ENCODE data around the gene P2RY14.

P2RY14 gene

GRCh38 chr3:151299006-151299405 is 20.7 kb upstream of the P2RY14 start:
- no peak for DNase-seq

GRCh38 chr3:151297429-151297828 is 19.1 kb upstream of the P2RY14 start:
- no peak for DNase-seq

- DNase-seq: no peak
These were observed 17.9 kb upstream of the P2RY14 start for GRCh38 chr3:151296226-151296625.

GRCh38 chr3:151293127-151293526 is 14.8 kb upstream of the P2RY14 start:
- DNase-seq: no peak

- no peak for DNase-seq
These were observed 12.3 kb upstream of the P2RY14 start for GRCh38 chr3:151290673-151291072.

- no peak for DNase-seq
These were observed 11.1 kb upstream of the P2RY14 start for GRCh38 chr3:151289445-151289844.

GRCh38 chr3:151285940-151286339 is 7.6 kb upstream of the P2RY14 start:
- DNase-seq: no peak

- DNase-seq: no peak
These were observed 5.6 kb upstream of the P2RY14 start for GRCh38 chr3:151283907-151284461.

- DNase-seq: no peak
These were observed 5.0 kb upstream of the P2RY14 start for GRCh38 chr3:151283387-151283786.

GRCh38 chr3:151282921-151283320 is 4.6 kb upstream of the P2RY14 start:
- DNase-seq: no peak

GRCh38 chr3:151281671-151282324 is 3.5 kb upstream of the P2RY14 start:
- DNase-seq: no peak

GRCh38 chr3:151276687-151277042 is 1.7 kb downstream of the P2RY14 start:
- DNase-seq: no peak

GRCh38 chr3:151276038-151276686 is 2.2 kb downstream of the P2RY14 start:
- no peak for DNase-seq

- no peak for DNase-seq
These were observed 3.3 kb downstream of the P2RY14 start for GRCh38 chr3:151275091-151275490.

- DNase-seq: no peak
These were observed 8.7 kb downstream of the P2RY14 start for GRCh38 chr3:151269631-151270030.

GRCh38 chr3:151268267-151269235 is 9.8 kb downstream of the P2RY14 start:
- no peak for DNase-seq

GRCh38 chr3:151267066-151267465 is 11.3 kb downstream of the P2RY14 start:
- DNase-seq: no peak

GRCh38 chr3:151265866-151266265 is 12.5 kb downstream of the P2RY14 start:
- DNase-seq: no peak

GRCh38 chr3:151265166-151265565 is 13.2 kb downstream of the P2RY14 start:
- DNase-seq: no peak

- DNase-seq: no peak
These were observed 13.7 kb downstream of the P2RY14 start for GRCh38 chr3:151264605-151265004.

GRCh38 chr3:151262871-151263525 is 15.3 kb downstream of the P2RY14 start:
- no peak for DNase-seq

- DNase-seq: no peak
These were observed 18.7 kb downstream of the P2RY14 start for GRCh38 chr3:151259664-151260063.

GRCh38 chr3:151256749-151257148 is 21.6 kb downstream of the P2RY14 start:
- DNase-seq: no peak
